GM12874 (cell line): ENCODE data around the gene ACVR1.

Experiments used
- CTCF ChIP-seq: IDR thresholded peaks from 2 replicates; pipeline ENCODE4 v1.5.1; 2011; ENCODE audit warnings: low read depth, mild to moderate bottlenecking, control low read depth, low read length, moderate library complexity; ENCODE audit not compliant: insufficient read depth

Gene ACVR1

DNA sequence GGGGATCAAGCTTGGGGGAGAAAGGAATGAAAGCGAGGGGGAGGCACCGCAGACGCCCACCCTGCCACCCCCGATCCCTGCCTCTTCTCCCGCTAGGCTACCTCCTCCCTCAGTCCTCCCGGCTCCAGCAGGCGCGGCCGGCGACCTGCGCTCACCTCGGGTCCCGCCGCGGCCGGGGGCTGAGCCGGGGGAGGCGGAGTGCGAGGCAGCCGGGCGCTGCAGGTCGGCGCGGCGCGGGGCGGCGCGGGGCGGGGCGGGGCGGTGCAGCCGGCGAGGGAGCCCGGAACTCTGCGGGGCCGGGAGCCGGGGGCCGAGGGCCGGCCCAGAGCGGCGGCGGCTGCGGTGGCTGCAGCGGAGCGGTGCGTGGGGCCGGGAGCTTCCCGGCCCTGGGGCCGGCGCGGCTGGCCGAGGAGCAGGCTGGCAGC is 477 bp downstream of the ACVR1 start:
- TF ChIP-seq CTCF: no peak

DNA sequence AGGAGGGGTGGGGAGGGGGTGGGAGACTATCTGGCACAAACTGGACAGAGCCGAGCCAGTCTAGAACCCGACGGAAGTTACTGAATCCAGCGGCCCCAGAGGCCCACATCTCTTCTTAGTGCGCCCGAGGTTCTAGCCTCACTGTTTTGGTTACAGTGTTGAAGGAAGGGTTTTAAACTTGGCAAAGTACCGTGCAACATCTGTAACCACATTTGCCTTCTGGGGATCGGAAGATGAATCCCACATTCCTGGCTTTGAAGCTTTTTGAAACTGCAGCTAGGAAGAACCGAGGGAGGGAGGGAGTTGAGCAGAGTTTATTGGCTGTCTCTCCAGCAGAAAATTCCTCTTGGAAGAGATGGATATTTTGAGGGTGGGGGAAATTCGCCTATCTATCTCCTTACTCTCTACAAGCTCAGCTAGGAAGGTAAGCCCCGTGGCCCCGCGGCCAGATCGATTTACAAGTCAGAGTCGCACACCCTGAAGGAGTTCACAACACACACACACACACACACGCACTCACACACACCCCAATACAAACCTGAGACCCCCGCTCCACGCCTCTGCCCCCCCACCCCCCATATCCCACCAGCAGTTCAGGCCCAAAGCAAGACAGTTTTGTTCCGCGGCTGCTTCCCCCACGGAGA is 1.0 kb downstream of the ACVR1 start:
- TF ChIP-seq CTCF: no peak

DNA sequence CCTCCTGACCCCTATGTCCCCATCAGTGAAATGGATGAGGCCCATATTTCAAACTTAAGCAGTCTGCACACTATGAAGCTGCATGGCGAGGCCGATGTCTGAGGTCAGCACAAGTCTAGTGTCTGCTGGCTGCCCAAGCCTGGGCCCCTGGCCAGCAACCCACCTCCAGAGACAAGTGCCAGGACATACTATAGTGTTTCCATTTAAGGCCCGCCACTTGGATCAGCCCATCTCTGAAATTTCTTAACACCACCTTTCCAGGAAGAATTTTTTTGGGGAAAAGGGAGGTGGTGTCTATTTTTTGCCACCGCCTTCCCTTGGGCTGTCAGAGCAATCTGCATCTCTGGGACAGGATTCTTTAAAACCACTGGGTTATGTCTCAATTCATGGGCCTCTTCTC is 1.8 kb downstream of the ACVR1 start:
- no peak for TF ChIP-seq CTCF

DNA sequence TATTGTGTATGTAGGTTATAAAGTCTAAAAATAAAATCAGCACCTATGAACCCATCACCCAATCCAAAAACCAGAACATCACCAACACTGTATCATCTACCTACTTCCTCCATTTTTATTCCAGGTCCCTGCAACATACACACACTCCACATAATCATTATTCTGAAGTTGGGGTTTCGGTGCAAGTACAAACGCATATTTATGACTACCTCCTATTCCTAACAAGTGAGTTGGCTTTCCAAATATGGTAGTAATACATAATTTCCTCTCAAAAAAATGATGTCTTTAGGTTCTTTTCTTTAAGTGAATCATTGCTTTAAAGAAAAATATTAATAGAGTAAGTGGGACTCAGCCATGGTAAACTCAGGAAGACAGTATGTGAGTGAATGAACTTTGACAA is 3.3 kb downstream of the ACVR1 start:
- no peak for TF ChIP-seq CTCF

DNA sequence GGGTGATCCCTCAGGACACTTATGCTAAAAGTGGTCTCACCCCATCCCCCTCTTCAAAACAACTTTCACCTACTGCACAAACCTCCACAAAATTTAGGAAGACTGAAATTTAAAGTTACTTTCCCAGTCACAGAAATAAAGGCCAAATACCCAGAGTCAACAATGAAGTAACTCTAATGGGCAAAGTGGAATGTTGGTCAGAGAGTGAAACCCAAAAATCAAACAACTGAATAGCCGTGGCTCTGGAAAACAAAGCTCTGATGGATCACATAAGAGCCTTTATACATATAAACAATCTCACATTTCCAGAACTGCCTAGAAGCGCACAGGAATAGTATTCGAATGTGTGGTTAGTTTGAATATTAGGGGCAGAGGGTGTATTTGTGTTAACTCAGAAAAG is 4.7 kb downstream of the ACVR1 start:
- TF ChIP-seq CTCF: no peak

DNA sequence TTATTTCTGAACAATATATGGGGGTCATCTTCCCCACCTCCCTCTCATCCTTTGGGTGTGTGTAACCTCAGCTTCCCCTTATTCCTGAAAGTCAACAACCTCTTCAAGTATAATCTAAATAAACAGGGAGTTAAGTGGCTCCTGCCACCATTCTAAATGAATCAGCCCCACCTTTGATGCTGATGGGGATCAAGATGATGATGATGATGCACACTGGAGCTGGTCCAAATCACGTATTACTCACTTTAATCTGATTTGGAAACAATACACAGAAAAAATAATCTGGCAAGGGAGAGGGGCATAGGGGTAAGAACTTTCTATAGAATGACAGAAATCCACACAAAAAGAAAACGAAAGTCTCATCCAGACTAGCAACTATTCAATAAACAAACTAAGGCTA is 7.1 kb downstream of the ACVR1 start:
- TF ChIP-seq CTCF: no peak

DNA sequence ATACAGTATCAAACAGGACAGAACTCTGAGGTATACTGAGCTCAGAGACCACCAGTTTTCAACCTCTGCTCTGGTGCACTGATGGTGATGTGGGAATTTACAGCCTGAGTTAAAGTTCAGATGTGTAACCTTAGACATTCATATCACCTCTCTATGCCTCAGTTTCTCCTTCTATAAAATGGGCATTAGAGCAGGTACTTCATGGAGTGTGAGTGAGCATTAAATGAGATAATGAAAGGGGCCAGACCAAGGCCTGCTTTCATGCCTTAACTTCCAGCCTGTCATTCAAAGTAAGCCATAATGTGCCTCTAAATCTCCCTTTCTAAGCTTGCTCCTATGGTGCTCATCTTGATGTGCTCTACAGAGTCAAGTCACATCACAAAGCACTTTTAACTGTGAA is 8.4 kb downstream of the ACVR1 start:
- TF ChIP-seq CTCF: no peak
